Spleen (tissue), 7 donors: ENCODE data around the gene ZNF3.

Experiments used
- POLR2A ChIP-seq, 3 donors: fragments of 450-650 bp; IDR thresholded peaks; one replicate each; pipeline ENCODE4 v1.5.1; 2017; ENCODE audit warnings: antibody characterized with exemption in 3 of 3, mild to moderate bottlenecking in 1 of 3
- POLR2AphosphoS5 ChIP-seq, 3 donors: sonication (generic); formaldehyde crosslinking; IDR thresholded peaks; one replicate each; pipeline ENCODE4 v1.5.1; 2017; ENCODE audit warnings: antibody characterized with exemption in 3 of 3
- TF ChIP-seq, protein P1 (sequence below), 11 experiments: fragments of 200-600 bp in 7 of 11; fragments of 450-650 bp in 4 of 11; sonication (generic) in 4 of 11; IDR thresholded peaks in 8 of 11; conservative IDR thresholded peaks in 3 of 11; 1 replicate in 7 of 11; 2 replicates in 4 of 11; pipeline versions ENCODE4 v1.4.0 to v1.8.0; 2016 to 2021; ENCODE audit warnings: antibody characterized with exemption in 11 of 11, inconsistent platforms in 4 of 11, mild to moderate bottlenecking in 1 of 11
- donor health status: DM: no; HTN: no; CAD: no; lungs with moderate emphysema.
- donor health status: DM: no; HTN: no; CAD: no.
- donor health status: DM: no; HTN: no; CAD: no.

- TF ChIP-seq, protein P1, sequence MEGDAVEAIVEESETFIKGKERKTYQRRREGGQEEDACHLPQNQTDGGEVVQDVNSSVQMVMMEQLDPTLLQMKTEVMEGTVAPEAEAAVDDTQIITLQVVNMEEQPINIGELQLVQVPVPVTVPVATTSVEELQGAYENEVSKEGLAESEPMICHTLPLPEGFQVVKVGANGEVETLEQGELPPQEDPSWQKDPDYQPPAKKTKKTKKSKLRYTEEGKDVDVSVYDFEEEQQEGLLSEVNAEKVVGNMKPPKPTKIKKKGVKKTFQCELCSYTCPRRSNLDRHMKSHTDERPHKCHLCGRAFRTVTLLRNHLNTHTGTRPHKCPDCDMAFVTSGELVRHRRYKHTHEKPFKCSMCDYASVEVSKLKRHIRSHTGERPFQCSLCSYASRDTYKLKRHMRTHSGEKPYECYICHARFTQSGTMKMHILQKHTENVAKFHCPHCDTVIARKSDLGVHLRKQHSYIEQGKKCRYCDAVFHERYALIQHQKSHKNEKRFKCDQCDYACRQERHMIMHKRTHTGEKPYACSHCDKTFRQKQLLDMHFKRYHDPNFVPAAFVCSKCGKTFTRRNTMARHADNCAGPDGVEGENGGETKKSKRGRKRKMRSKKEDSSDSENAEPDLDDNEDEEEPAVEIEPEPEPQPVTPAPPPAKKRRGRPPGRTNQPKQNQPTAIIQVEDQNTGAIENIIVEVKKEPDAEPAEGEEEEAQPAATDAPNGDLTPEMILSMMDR (IDR thresholded peaks at IDR 0.05 in 8 of 11, conservative IDR thresholded peaks at IDR 0.05 in 3 of 11): no peak
- TF ChIP-seq POLR2AphosphoS5 (IDR thresholded peaks at IDR 0.05) (no peak), POLR2A (IDR thresholded peaks at IDR 0.05) (no peak)
Observed at GRCh38 chr7:100115026-100115425, 33.5 kb upstream of the ZNF3 start.
